Measurements from ENCODE around the gene ADH1C.
"Not testable (repeated sequence)": the region's sequence is repeated elsewhere in the genome, so short reads cannot be mapped to it uniquely, and the experiment has no call there.

ADH1C gene

GRCh38 chr4:99356992-99357391 is 4.4 kb upstream of the ADH1C start:
- no peak for DNase-seq

- not testable (repeated sequence) for DNase-seq
Measured at GRCh38 chr4:99356149-99356548, 3.6 kb upstream of the ADH1C start.

- DNase-seq, result no peak
Measured at GRCh38 chr4:99351487-99351886, 1.1 kb downstream of the ADH1C start.

- DNase-seq, result no peak
Measured at GRCh38 chr4:99349338-99349737, 3.2 kb downstream of the ADH1C start.

GRCh38 chr4:99342624-99343023 is 9.9 kb downstream of the ADH1C start:
- not testable (repeated sequence) for DNase-seq

- no peak for DNase-seq
Measured at GRCh38 chr4:99341426-99341825, 11.1 kb downstream of the ADH1C start.

- no peak for DNase-seq
Measured at GRCh38 chr4:99339172-99339571, 13.4 kb downstream of the ADH1C start.

GRCh38 chr4:99336553-99336952 is 16.0 kb downstream of the ADH1C start:
- DNase-seq, result no peak

GRCh38 chr4:99334880-99335279 is 17.7 kb downstream of the ADH1C start:
- DNase-seq, result no peak

- no peak for DNase-seq
Measured at GRCh38 chr4:99330648-99331047, 21.9 kb downstream of the ADH1C start.

GRCh38 chr4:99329876-99330275 is 22.7 kb downstream of the ADH1C start:
- DNase-seq, result no peak

GRCh38 chr4:99324979-99325378 is 27.6 kb downstream of the ADH1C start:
- DNase-seq, result no peak

- no peak for DNase-seq
Measured at GRCh38 chr4:99324361-99324760, 28.2 kb downstream of the ADH1C start.

GRCh38 chr4:99323756-99324155 is 28.8 kb downstream of the ADH1C start:
- no peak for DNase-seq

- DNase-seq, result no peak
Measured at GRCh38 chr4:99321241-99322191, 31.0 kb downstream of the ADH1C start, which contains the start of gene ADH1B. TSS of gene ADH1B (minus strand) at chr4:99321401. CDS start at chr4:99321331, 70 bp downstream.

GRCh38 chr4:99317811-99318210 is 34.7 kb downstream of the ADH1C start:
- DNase-seq, result not testable (repeated sequence)

- no peak for DNase-seq
Measured at GRCh38 chr4:99317354-99317753, 35.2 kb downstream of the ADH1C start.

- DNase-seq, result no peak
Measured at GRCh38 chr4:99315839-99316238, 36.7 kb downstream of the ADH1C start.

GRCh38 chr4:99314211-99314610 is 38.3 kb downstream of the ADH1C start:
- no peak for DNase-seq

- DNase-seq, result no peak
Measured at GRCh38 chr4:99310389-99310788, 42.2 kb downstream of the ADH1C start.

GRCh38 chr4:99305638-99306400 is 46.7 kb downstream of the ADH1C start:
- no peak for DNase-seq

- no peak for DNase-seq
Measured at GRCh38 chr4:99301376-99302164, 51.0 kb downstream of the ADH1C start.

- DNase-seq, result peak; percentile 52
Measured at GRCh38 chr4:99300934-99301333, 51.6 kb downstream of the ADH1C start.
